Measurements from ENCODE around the gene SWSAP1.

SWSAP1 gene

GRCh38 chr19:11373885-11374432, 507 bp upstream of the SWSAP1 start:
- no peaks in the 10 kb centered on the region for H3K36me3 ChIP-seq (ENCODE audit: control insufficient read depth in 1 of 2, insufficient read depth in 2 of 2, low read length in 2 of 2)
- no peak overlapping the region for H2AK5ac ChIP-seq (ENCODE audit: low read length)
- no peak overlapping the region for H3K9ac ChIP-seq (ENCODE audit: low read length)
- H3K27ac ChIP-seq (ENCODE audit: low read depth, low read length): no peak overlapping the region
- peak overlapping the region; percentile 65 for H3K4me2 ChIP-seq (ENCODE audit: low read length)
- no peak overlapping the region for H2BK12ac ChIP-seq (ENCODE audit: low read length)
- H2AFZ ChIP-seq (ENCODE audit: insufficient read depth, low read length, poor library complexity): no peak overlapping the region
- H3K18ac ChIP-seq (ENCODE audit: low read length): no peak overlapping the region
- no peak overlapping the region for H4K12ac ChIP-seq (ENCODE audit: low read depth, low read length)
- H2BK120ac ChIP-seq (ENCODE audit: insufficient read depth, low read length, poor library complexity): no peak overlapping the region
- no peak overlapping the region for H4K91ac ChIP-seq (ENCODE audit: low read depth, low read length)
- peaks cover 7% of the 10 kb centered on the region for H3K79me1 ChIP-seq (ENCODE audit: low read length)
- WGBS (ENCODE audit: extremely low coverage, insufficient coverage, insufficient read length): no CpG with 5 or more reads among the region's 11 CpGs
- H3K4me1 ChIP-seq (ENCODE audit: control insufficient read depth in 1 of 2, insufficient read depth in 2 of 2, low read length in 2 of 2): peaks cover 7% of the 10 kb centered on the region in 2 experiments
- no peaks in the 10 kb centered on the region for H3K27me3 ChIP-seq (ENCODE audit: insufficient read depth, low read length)
- H3K9me3 ChIP-seq (ENCODE audit: insufficient read depth, low read depth, low read length): peaks cover 2% of the 10 kb centered on the region
- H3K4ac ChIP-seq (ENCODE audit: low read depth, low read length): no peak overlapping the region
- no peak overlapping the region for H3K23ac ChIP-seq (ENCODE audit: low read length)
- peaks cover 5% of the 10 kb centered on the region for H3K79me2 ChIP-seq (ENCODE audit: control insufficient read depth, insufficient read depth, low read length, poor library complexity)
- peak in 1 of 2 donors; percentile 31 for DNase-seq
- no peak overlapping the region for H2BK5ac ChIP-seq (ENCODE audit: low read depth, low read length, poor library complexity)
- H3K4me3 ChIP-seq (ENCODE audit: low read depth, low read length): no peak overlapping the region
- H3K14ac ChIP-seq (ENCODE audit: low read length): no peak overlapping the region
- H4K8ac ChIP-seq (ENCODE audit: low read depth, low read length): peak overlapping the region; percentile 38

DNA sequence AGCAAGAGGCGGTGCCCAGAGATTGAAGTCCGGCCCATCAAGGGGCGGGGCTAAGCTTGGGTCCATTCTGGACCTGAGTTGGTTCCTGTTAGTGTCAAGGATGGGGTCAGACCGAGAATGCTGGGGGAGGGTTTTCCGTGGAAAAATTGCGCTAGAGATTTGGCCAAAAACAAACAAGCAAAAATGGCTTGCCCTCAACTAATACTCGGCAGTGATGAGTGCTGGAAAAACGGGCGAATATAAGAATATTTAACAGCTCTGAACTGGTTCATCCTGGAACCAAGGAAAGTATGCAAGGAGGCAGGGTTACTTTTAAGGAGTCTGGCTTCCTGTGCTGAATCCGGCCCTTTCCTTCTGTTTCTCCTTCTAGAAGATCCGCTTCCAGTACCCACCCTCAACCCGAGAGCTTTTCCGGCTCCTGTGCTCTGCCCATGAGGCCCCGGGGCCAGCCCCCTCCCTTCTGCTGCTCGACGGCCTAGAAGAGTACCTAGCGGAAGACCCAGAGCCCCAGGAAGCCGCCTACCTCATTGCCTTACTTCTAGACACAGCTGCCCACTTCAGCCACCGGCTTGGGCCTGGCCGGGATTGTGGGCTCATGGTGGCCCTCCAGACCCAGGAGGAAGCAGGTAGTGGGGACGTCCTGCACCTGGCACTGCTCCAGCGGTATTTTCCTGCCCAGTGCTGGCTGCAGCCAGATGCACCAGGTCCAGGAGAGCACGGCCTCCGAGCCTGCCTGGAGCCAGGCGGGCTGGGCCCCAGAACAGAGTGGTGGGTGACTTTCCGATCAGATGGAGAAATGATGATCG, 880 bp downstream of the SWSAP1 start:
- H3K14ac ChIP-seq (ENCODE audit: low read length): peak overlapping the region; percentile 86
- no peaks in the 10 kb centered on the region for H3K36me3 ChIP-seq (ENCODE audit: control insufficient read depth in 1 of 2, insufficient read depth in 2 of 2, low read length in 2 of 2)
- no CpG with 5 or more reads among the region's 27 CpGs for WGBS (ENCODE audit: extremely low coverage, insufficient coverage, insufficient read length)

GRCh38 chr19:11377237-11377636, 2.8 kb downstream of the SWSAP1 start:
- no peak overlapping the region for H2BK5ac ChIP-seq (ENCODE audit: low read depth, low read length, poor library complexity)
- no peaks in the 10 kb centered on the region for H3K27me3 ChIP-seq (ENCODE audit: insufficient read depth, low read length)
- no peak overlapping the region for H3K9ac ChIP-seq (ENCODE audit: low read length)
- no peak overlapping the region for H3K14ac ChIP-seq (ENCODE audit: low read length)
- H2BK120ac ChIP-seq (ENCODE audit: insufficient read depth, low read length, poor library complexity): no peak overlapping the region
- no peak overlapping the region for H3K4ac ChIP-seq (ENCODE audit: low read depth, low read length)
- peak overlapping the region; percentile 2 for H4K8ac ChIP-seq (ENCODE audit: low read depth, low read length)
- H3K79me2 ChIP-seq (ENCODE audit: control insufficient read depth, insufficient read depth, low read length, poor library complexity): peaks cover 5% of the 10 kb centered on the region
- no peak overlapping the region for H3K27ac ChIP-seq (ENCODE audit: low read depth, low read length)
- no peaks in the 10 kb centered on the region for H3K36me3 ChIP-seq (ENCODE audit: control insufficient read depth in 1 of 2, insufficient read depth in 2 of 2, low read length in 2 of 2)
- no peak overlapping the region for H3K4me2 ChIP-seq (ENCODE audit: low read length)
- peaks cover 7% of the 10 kb centered on the region for H3K79me1 ChIP-seq (ENCODE audit: low read length)
- H3K18ac ChIP-seq (ENCODE audit: low read length): no peak overlapping the region
- peaks cover 16 to 19% of the 10 kb centered on the region in 2 experiments for H3K4me1 ChIP-seq (ENCODE audit: control insufficient read depth in 1 of 2, insufficient read depth in 2 of 2, low read length in 2 of 2)
- no peak overlapping the region for H3K23ac ChIP-seq (ENCODE audit: low read length)
- no peak overlapping the region for H2AK5ac ChIP-seq (ENCODE audit: low read length)
- no peak overlapping the region for H4K12ac ChIP-seq (ENCODE audit: low read depth, low read length)
- no peak overlapping the region for H2AFZ ChIP-seq (ENCODE audit: insufficient read depth, low read length, poor library complexity)
- H3K9me3 ChIP-seq (ENCODE audit: insufficient read depth, low read depth, low read length): peaks cover 2% of the 10 kb centered on the region
- H4K91ac ChIP-seq (ENCODE audit: low read depth, low read length): no peak overlapping the region
- DNase-seq: peak in 1 of 2 donors; percentile 33
- H2BK12ac ChIP-seq (ENCODE audit: low read length): no peak overlapping the region
- no peak overlapping the region for H3K4me3 ChIP-seq (ENCODE audit: low read depth, low read length)

More for the DNA sequence above, 880 bp downstream of the SWSAP1 start:
- Histone ChIP-seq H3K79me1 (ENCODE audit: low read length) (peaks cover 7% of the 10 kb centered on the region), H3K18ac (ENCODE audit: low read length) (peak overlapping the region; percentile 74), H3K23ac (ENCODE audit: low read length) (no peak overlapping the region), H3K4me3 (ENCODE audit: low read depth, low read length) (peak overlapping the region; percentile 8), H2AFZ (ENCODE audit: insufficient read depth, low read length, poor library complexity) (peak overlapping the region; percentile 80), H3K27ac (ENCODE audit: low read depth, low read length) (peak overlapping the region; percentile 49), H2BK12ac (ENCODE audit: low read length) (no peak overlapping the region), H4K8ac (ENCODE audit: low read depth, low read length) (peak overlapping the region; percentile 94), H3K4me2 (ENCODE audit: low read length) (peak overlapping the region; percentile 70), H2AK5ac (ENCODE audit: low read length) (peak overlapping the region; percentile 96), H3K79me2 (ENCODE audit: control insufficient read depth, insufficient read depth, low read length, poor library complexity) (peaks cover 5% of the 10 kb centered on the region), H4K91ac (ENCODE audit: low read depth, low read length) (peak overlapping the region; percentile 87), H4K12ac (ENCODE audit: low read depth, low read length) (peak overlapping the region; percentile 76), H3K4me1 (ENCODE audit: control insufficient read depth in 1 of 2, insufficient read depth in 2 of 2, low read length in 2 of 2) (peaks cover 7% of the 10 kb centered on the region in 2 experiments), H2BK5ac (ENCODE audit: low read depth, low read length, poor library complexity) (peak overlapping the region; percentile 23), H3K9ac (ENCODE audit: low read length) (no peak overlapping the region), H2BK120ac (ENCODE audit: insufficient read depth, low read length, poor library complexity) (peak overlapping the region; percentile 12), H3K9me3 (ENCODE audit: insufficient read depth, low read depth, low read length) (peaks cover 2% of the 10 kb centered on the region), H3K27me3 (ENCODE audit: insufficient read depth, low read length) (no peaks in the 10 kb centered on the region), H3K4ac (ENCODE audit: low read depth, low read length) (peak overlapping the region; percentile 13)
- DNase-seq: no peak

- Histone ChIP-seq H2BK12ac (ENCODE audit: low read length) (no peak overlapping the region), H3K27me3 (ENCODE audit: insufficient read depth, low read length) (no peaks in the 10 kb centered on the region), H3K27ac (ENCODE audit: low read depth, low read length) (no peak overlapping the region), H3K4me3 (ENCODE audit: low read depth, low read length) (no peak overlapping the region), H3K23ac (ENCODE audit: low read length) (no peak overlapping the region), H3K4me1 (ENCODE audit: control insufficient read depth in 1 of 2, insufficient read depth in 2 of 2, low read length in 2 of 2) (peaks cover 16 to 19% of the 10 kb centered on the region in 2 experiments), H3K9ac (ENCODE audit: low read length) (no peak overlapping the region), H2BK120ac (ENCODE audit: insufficient read depth, low read length, poor library complexity) (no peak overlapping the region), H3K79me1 (ENCODE audit: low read length) (peaks cover 7% of the 10 kb centered on the region), H4K8ac (ENCODE audit: low read depth, low read length) (no peak overlapping the region), H4K91ac (ENCODE audit: low read depth, low read length) (no peak overlapping the region), H4K12ac (ENCODE audit: low read depth, low read length) (no peak overlapping the region), H2BK5ac (ENCODE audit: low read depth, low read length, poor library complexity) (no peak overlapping the region), H2AK5ac (ENCODE audit: low read length) (no peak overlapping the region), H3K79me2 (ENCODE audit: control insufficient read depth, insufficient read depth, low read length, poor library complexity) (peaks cover 5% of the 10 kb centered on the region), H3K18ac (ENCODE audit: low read length) (no peak overlapping the region), H3K9me3 (ENCODE audit: insufficient read depth, low read depth, low read length) (peaks cover 2% of the 10 kb centered on the region), H3K4me2 (ENCODE audit: low read length) (no peak overlapping the region), H2AFZ (ENCODE audit: insufficient read depth, low read length, poor library complexity) (no peak overlapping the region), H3K4ac (ENCODE audit: low read depth, low read length) (no peak overlapping the region), H3K14ac (ENCODE audit: low read length) (no peak overlapping the region), H3K36me3 (ENCODE audit: control insufficient read depth in 1 of 2, insufficient read depth in 2 of 2, low read length in 2 of 2) (no peaks in the 10 kb centered on the region)
- WGBS (ENCODE audit: extremely low coverage, insufficient coverage, insufficient read length): no CpG with 5 or more reads among the region's 3 CpGs
- no peak for DNase-seq
These were observed 3.3 kb downstream of the SWSAP1 start for GRCh38 chr19:11377756-11378155.

All from trophoblast cell (in vitro differentiated cells and primary cell).